Measurements from ENCODE around the gene FAM222A.

Gene FAM222A

DNA sequence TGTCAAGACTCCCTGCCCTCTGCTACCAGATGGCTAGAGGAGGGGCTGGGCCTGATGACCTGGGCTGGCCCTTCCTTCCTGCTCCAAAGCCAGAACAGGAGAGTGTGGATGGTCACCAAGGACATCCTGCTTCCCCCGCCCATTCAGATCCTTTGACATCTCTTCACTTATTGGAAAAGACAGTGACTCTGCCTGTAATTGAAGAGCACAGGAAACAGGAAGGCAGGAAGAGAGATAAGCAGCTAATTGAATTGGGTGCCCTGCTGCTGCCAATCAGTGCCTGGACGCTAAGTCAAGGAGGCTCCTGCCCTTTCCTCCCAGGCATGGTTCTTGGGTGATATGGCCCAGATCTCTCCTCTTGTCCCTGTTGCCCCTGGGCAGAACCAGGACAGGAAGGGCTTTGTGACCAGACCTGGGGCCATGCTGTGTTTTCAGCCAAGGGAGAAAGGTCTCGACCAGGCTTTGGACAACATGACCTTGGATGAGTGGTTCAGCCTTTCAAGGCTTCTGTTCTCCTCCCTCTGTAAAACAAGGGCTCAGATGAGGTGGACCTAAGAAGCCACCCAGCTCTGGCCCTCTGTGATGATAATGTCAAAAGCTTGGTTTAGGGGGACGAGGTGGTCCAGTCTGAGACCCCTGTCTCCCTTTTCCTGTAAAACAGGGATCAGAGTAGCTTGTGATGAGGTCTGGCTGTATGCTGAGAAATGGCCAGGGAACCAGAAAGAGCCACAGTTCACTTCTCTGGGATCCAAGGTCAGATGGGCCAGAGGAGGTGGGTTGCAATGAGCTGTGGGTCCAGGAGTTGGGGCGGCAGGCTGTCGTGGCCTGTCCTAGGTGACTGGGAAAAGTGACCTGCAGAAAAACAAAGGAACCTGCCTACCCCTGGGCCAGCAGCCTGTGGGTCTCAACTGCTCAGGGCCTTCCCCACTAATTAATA lies 38.8 kb downstream of the FAM222A start:
- Mint-ChIP-seq H3K4me3 (no peak overlapping the region), H3K27ac (no peak overlapping the region), H3K4me1 (no peaks in the 10 kb centered on the region), H3K9me3 (peaks cover 43% of the 10 kb centered on the region), H3K27me3 (ENCODE audit: low read depth, poor library complexity) (no peaks in the 10 kb centered on the region), H3K36me3 (ENCODE audit: low read depth) (peaks cover 40% of the 10 kb centered on the region)
- TF ChIP-seq, protein P1, sequence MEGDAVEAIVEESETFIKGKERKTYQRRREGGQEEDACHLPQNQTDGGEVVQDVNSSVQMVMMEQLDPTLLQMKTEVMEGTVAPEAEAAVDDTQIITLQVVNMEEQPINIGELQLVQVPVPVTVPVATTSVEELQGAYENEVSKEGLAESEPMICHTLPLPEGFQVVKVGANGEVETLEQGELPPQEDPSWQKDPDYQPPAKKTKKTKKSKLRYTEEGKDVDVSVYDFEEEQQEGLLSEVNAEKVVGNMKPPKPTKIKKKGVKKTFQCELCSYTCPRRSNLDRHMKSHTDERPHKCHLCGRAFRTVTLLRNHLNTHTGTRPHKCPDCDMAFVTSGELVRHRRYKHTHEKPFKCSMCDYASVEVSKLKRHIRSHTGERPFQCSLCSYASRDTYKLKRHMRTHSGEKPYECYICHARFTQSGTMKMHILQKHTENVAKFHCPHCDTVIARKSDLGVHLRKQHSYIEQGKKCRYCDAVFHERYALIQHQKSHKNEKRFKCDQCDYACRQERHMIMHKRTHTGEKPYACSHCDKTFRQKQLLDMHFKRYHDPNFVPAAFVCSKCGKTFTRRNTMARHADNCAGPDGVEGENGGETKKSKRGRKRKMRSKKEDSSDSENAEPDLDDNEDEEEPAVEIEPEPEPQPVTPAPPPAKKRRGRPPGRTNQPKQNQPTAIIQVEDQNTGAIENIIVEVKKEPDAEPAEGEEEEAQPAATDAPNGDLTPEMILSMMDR (IDR thresholded peaks at IDR 0.05), result no peak
- DNase-seq, result no peak

DNA sequence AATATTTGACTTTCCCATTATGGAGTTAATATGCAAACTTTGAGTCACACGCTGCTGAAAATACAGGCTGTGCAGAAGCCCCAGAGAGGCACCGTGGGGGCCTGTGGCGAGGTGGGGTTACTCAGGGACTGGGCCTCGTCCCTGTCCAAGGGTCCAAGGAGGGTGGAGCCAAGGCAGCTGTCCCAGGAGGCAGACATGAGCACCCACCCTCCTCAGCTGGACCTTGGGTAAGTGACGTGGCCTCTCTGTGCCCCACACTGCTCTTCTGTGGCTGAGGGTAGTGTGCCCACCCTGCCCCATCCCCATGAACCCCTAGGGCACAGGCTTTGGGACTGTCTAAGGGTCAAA lies 39.4 kb downstream of the FAM222A start:
- Mint-ChIP-seq H3K27ac (no peak overlapping the region), H3K9me3 (peaks cover 43% of the 10 kb centered on the region), H3K27me3 (ENCODE audit: low read depth, poor library complexity) (no peaks in the 10 kb centered on the region), H3K4me3 (no peak overlapping the region), H3K4me1 (peaks cover 5% of the 10 kb centered on the region), H3K36me3 (ENCODE audit: low read depth) (peaks cover 40% of the 10 kb centered on the region)
- no peak for DNase-seq
- TF ChIP-seq, protein P1 (IDR thresholded peaks at IDR 0.05), result no peak

DNA sequence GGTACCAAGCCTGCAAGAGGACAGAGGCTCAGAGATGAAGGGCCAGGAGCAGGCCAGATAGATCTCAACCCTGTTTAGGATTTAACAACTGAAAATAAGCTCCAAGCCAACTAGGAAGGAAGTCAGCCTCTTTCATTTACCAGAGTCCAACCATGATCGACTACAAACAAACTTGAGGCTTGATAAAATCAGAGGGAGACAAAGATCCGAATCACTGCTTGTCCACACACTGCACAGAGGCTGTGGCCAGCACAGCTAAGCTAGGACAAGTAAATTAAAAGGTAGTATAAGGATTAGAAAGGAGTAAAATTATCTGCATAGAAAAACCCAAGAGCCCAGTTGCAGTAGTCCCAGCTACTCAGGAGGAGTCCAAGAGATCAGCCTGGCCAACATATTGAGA lies 40.3 kb downstream of the FAM222A start:
- Mint-ChIP-seq H3K27ac (no peak overlapping the region), H3K9me3 (peaks cover 43% of the 10 kb centered on the region), H3K27me3 (ENCODE audit: low read depth, poor library complexity) (no peaks in the 10 kb centered on the region), H3K36me3 (ENCODE audit: low read depth) (peaks cover 40% of the 10 kb centered on the region), H3K4me1 (peaks cover 6% of the 10 kb centered on the region), H3K4me3 (no peak overlapping the region)
- TF ChIP-seq, protein P1 (IDR thresholded peaks at IDR 0.05), result no peak
- no peak for DNase-seq

DNA sequence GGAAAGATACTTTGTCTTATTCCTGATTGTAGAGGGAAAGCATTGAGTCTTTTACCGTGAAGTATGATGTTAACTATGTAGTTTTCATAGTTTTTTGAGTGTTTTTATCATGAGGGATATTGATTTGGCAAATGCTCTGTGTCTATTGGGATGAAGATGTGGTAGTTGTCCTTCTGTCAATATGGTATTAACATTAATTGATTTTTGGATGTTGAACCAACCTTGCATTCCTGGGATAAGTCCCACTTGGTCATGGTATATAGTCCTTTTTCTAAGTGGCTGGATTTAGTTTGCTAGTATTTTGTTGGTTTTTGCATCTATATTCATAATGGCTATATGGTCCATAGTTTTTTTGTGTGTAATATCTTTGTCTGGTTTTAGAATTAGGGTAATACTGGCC lies 42.8 kb downstream of the FAM222A start:
- H3K4me1 Mint-ChIP-seq, result peaks cover 15% of the 10 kb centered on the region
- no peak for DNase-seq
- no peak overlapping the region for H3K4me3 Mint-ChIP-seq
- H3K9me3 Mint-ChIP-seq, result peaks cover 30% of the 10 kb centered on the region
- peaks cover 25% of the 10 kb centered on the region for H3K36me3 Mint-ChIP-seq (ENCODE audit: low read depth)
- no peaks in the 10 kb centered on the region for H3K27me3 Mint-ChIP-seq (ENCODE audit: low read depth, poor library complexity)
- TF ChIP-seq, protein P1 (IDR thresholded peaks at IDR 0.05), result no peak
- no peak overlapping the region for H3K27ac Mint-ChIP-seq

DNA sequence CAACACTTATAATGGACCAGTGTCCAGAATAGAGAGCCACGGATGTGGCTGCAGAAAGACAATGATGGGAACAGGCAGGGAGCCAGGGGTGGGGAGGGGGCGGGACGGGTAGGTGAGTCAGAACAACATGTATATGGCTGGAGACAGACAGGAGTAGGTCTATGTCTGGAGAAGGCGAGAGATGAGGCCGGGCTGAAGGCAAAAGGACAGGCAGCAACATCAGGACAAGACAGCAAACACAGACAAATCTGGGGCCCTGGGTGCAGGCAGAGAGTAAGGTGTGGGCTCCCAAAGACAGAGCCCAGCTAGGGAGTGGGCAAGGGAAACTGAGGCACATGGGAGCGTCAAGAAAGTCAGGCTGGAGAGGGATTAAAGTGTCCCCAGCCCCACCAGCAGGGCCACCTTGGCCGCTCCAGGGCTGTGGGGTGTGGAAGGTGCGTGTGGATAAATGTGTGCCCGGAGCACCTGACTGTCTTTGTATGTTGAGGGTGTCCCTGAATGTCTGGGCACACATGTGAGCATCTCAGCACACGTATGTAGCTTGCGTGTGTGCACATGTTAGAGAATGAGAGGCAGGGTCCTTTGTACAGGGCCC lies 44.1 kb downstream of the FAM222A start:
- DNase-seq, result no peak
- TF ChIP-seq, protein P1 (IDR thresholded peaks at IDR 0.05), result no peak
- H3K4me1 Mint-ChIP-seq, result peaks cover 15% of the 10 kb centered on the region
- peaks cover 22% of the 10 kb centered on the region for H3K9me3 Mint-ChIP-seq
- H3K36me3 Mint-ChIP-seq (ENCODE audit: low read depth), result peaks cover 20% of the 10 kb centered on the region
- H3K27me3 Mint-ChIP-seq (ENCODE audit: low read depth, poor library complexity), result no peaks in the 10 kb centered on the region
- no peak overlapping the region for H3K27ac Mint-ChIP-seq
- H3K4me3 Mint-ChIP-seq, result no peak overlapping the region

Measured in nephron progenitor cell (in vitro differentiated cells).